Suppressor macrophage treated with lipopolysaccharide for 1 hour (primary cell): ENCODE results near the gene FRY.

Experiments
- DNase-seq, 3 donors: peaks; one replicate each; pipeline ENCODE4 v3.0.0-alpha.2; 2020 to 2022

The FRY gene

DNA sequence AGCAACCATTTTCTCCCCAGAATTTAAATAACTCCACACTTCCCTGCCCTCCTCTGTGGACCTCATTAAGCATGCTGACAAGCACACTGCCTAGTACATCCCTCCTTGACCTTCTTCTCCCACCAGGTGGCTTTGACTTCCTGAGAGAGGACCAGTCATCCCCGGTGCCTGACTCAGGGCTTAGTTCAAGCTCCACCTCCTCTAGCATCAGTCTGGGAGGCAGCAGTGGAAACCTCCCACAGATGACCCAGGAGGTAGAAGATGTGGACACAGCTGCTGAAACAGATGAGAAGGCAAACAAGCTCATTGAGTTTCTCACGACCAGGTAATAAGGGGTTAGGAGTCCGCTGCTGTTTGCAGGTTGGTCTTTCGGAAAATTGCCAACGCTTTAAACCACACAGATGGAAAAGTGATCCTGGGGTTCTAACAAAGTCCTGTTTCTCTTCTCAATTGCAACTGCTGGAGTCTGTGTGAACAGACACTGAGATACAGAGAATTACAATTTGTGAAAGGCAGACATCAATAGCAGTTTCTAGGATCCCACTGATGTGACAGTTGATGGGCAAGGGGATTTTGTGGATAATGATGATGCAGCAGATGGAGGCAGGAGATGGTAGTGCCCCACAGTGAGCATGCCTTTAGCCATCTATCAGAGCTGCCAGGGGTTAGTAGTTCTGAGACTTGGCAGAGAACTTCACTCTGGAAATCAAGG is 196.9 kb downstream of the FRY start:
- no peak for DNase-seq

DNA sequence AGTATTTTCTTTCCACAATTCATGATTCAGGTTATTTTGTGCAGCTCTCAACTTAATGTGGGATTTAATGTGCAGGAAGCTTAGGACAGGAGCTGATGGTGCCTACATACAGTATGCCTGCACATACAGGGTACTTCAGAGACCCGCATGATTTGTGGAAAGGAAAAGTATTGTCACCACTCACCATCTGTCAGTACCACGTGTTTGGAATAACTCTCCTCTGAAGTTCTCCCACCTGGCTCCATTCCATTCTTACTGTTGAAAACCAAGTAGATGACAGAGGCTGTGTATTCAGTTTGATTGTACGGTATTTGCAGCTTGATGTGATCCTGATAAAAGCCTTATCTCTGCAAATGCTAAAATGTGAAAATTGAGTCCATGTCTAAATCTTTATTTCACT is 197.9 kb downstream of the FRY start:
- DNase-seq, result no peak

DNA sequence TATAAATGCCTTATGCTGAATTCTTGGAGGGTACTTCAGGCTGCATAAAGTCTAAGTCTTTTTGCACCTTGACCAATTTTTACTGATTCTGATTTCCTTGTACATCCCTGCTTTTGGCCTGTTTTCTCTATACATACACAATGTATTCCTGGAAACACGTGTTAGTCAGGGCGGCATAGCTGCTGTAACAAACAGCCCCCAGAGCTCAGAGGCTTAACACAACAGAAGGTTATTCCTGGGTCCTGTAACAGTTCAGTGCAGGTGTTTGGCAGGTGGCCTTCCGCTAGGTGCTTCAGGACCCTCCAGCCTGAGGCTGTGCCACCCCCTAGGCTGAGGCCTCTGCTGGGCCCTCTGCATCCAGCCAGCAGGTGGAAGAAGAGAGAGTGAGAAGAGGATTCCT is 200.7 kb downstream of the FRY start:
- DNase-seq, result no peak

DNA sequence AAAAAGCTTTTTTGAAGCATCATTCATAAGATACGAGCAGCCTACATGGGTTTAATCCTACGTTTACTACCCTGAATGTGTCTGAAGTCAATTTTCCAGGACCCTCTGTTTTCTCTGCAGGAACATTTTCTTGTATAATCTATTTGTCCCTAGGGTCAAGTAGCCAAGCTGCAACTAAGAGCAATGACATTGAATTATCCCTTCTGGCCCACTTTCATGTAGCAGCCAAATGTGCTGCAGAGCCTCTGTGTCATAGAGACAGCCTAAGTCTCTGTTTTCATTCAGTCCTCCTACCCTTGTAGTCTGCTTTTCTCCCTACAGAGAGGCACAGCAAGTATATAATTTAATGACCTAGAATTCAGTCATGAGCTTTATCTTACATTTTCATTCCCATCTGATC is 201.5 kb downstream of the FRY start:
- DNase-seq, result no peak

DNA sequence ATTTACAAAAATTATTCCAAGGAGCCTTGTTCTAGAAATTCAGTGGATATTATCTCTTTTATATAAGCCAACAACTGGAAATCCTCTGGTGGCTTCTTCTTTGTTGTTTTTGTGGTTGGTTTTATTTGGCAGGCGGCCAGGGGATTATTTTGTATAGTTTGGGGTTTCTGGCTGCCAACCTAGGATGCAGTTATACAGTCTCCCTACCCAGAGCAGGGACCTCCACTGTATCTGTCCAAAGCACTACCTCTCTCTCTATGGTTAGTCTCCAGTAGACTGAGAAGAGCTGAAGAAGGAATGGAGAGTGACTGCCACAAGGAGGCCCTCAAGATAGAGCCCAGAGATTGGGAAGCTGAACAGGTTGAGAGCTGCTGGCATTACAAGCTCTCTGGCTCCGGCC is 203.3 kb downstream of the FRY start:
- no peak for DNase-seq

DNA sequence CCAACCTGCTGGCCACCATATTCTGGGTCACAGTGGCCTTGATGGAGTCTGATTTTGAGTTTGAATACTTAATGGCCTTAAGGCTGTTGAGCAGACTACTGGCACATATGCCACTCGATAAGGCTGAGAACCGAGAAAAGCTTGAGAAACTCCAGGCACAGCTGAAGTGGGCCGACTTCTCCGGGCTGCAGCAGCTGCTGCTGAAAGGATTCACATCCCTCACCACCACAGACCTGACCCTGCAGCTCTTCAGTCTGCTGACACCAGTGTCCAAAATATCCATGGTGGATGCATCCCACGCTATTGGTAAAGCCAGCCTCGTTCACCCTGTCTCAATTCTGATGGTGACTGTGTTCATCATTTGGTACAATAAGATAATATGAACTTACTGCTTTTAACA is 206.1 kb downstream of the FRY start:
- no peak for DNase-seq

DNA sequence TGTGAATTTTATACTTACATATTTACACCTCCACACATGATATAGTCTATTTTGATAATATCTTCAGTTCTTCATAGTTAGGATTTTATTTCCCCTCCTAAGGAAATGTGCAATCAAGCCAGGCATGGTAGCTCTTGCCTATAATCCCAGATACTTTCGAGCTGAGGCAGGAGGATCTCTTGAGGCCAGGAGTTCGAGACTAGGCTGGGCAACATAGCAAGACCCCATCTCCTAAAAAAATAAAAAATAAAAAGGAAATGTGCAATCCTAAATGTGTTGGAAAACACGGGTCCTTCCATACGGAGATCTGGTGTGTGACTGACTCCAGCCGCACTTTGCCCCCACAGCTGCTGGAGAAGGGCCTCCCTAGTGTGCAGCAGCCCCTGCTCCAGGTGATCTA is 212.1 kb downstream of the FRY start:
- DNase-seq, result no peak

DNA sequence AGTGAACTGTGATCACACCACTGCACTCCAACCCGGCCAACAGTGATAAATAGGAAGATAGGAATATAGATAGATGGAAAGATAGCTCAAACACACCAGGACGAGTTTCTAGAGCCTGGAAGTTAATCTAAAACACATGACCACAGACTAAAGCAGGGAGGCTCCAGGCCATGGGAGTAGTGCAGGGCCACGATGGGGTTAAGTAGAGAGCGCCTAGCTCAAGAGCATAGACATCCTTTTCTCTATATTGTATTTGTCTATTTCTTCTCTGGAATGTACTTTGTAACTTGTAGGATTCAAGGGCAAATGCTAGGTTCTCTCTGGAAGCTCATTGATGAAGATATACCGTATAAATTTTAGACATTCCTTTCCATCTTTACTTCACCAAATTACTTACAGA is 214.0 kb downstream of the FRY start:
- DNase-seq, result no peak

DNA sequence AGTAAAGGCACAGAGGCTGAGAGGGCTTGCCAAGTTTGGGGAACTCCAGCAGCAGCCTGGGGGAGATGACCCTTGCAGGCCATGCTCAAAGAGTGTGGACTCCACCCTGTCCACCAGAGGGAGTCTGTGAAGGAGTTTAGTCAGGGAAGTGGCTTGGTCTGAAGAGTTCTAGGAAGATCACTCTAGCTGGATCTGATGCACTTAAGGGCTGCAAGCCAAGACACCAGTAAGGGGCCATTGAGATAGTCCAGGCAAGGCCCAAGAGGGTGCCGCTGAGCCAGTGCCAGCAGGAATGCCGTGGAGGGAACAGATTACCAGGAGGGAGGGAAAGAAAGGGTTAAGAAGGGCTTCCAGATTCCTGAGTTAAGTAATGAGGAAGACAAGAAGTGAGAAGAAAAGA is 214.9 kb downstream of the FRY start:
- peak; percentile 89 to 92 (median 91) for DNase-seq

DNA sequence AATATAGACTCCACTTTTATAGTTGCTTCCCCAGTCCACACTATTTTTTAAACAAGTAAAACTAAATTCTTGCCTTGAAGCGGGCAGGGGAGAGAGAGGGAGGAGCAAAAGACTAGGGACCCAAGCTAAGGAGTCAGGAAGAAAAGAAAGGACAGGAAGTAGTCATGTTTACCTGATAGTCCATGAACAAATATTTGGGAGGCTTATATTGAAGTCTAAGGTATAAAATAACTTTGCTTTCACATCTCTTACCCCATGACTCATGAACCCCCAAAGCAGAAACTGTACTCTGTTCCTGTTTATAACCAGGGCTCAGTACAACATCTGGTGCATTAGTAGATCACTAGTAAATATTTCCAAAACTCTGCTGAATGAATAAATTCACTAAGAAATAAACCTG is 216.3 kb downstream of the FRY start:
- peak in 1 of 3 donors; percentile 24 for DNase-seq

DNA sequence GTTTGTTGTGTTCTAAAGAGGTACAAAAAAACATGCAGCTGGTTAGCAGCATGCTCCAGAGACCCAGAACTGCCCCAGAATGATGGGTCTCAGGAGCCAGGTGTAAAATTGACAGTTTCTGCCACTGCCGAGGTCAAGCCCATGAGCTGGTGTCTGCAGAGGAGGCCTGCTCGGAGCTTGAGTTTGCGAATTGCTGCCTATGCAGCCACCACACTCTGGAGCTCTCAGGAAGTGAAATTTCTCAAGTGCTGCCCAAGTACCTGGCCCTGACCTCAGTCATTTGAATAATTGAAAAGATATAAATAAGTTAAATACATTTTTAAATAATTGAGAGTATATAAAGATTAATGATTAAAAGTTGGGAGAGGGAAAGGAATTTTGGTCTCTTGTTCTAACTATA is 217.2 kb downstream of the FRY start:
- DNase-seq, result no peak

DNA sequence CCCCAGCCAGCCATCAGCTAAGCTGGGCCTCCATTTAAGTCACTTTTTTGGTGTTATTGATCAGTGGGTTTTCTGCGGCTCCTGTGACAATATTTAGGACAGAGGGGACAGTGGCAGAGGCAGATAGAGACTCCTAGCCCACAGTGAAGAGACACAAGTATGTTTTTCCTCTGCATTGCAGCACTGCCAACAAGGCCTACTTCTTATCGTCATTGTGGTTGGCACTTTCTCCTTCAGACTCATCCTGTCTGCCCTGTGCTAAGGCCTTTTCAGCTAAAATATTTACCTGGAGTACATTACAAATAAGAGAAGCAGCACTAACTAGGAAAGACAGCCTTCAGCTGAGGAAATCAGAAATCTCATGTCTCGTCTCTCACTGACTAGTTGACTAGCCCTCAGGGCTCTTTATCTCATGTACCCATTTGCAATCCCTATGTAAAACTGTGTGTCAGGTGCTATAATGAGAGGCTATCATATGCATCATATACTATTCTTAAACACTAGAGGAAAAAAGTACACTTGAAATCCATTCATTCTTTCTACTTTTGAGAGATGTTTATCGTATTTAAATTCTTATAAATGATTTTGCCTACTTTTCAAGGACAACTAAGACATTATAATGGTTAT is 221.4 kb downstream of the FRY start:
- DNase-seq, result no peak

DNA sequence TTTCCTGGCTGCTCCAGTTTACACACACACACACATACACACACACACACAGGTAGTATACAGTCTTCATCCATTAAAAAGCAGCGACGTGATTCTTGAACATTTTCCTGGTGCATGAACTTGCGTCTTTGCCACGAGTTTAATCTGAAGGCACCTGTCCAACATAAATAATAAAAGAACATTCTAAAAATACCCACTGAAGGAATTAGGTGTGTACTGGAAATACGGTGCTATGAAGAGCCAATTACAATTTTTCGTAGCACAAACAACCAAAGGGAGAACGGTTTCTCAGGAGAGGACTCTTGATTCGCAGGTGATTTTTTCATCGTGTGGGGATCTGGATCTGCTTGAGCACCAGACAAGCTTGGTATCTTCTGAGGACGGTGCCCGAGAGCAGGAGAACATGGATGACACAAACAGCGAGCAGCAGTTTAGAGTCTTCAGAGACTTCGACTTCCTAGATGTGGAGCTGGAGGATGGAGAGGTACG is 222.4 kb downstream of the FRY start:
- DNase-seq, result no peak

DNA sequence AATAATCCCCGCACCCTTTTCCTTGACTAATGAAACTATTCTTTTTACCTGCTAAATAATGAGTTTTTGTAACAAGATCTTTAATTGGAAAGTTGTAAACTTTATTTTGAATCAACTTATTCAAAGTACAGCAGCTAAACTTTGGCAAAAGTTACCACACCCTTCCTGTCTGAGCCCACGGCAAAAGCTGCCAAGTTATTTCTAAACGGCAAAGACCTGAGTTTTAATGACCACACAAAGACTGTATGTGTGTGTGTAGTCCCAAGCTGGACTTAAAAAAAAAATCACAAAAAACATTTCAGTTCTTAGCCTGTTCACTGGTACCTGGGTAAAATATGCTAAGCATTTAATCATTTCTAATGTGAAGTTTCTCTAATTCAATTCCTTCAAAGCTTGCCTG is 222.8 kb downstream of the FRY start:
- no peak for DNase-seq

DNA sequence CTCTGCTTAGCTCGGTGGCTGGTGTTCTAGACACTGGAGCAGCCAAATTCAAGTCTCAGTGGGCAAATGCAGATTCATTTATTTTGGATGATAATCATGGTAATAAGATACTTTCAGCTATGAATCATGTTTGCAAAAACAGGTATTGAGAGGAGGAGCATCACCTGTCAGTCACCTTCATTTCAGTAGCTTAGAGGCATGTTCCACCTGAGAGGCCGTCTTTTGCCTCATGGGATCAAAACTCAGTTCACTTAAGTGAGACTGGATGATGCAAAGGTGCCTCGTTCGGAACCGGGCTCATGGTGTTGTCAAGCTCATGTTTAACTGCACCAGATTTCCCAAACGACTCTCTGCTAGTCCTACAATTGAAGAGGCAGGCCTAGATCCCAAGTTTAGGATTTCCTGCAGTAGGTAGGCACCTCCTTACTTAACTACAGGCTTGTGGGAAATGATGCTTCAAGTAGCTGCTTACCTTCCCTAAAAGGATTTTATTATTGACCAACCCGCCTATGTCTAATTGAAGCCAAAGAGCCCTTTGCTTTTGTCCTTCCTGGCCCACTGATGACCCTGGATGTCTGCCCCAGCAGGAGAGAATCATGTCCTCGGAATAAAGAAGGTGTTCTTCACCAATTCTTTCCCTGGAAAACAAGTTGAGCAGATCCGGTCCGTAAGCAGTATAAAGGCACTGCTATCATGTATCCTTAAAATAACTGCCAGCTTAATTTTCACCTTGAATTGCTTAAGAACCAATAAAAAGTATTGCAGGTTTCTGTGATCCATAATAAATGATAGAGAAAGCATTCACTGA is 223.5 kb downstream of the FRY start:
- no peak for DNase-seq

DNA sequence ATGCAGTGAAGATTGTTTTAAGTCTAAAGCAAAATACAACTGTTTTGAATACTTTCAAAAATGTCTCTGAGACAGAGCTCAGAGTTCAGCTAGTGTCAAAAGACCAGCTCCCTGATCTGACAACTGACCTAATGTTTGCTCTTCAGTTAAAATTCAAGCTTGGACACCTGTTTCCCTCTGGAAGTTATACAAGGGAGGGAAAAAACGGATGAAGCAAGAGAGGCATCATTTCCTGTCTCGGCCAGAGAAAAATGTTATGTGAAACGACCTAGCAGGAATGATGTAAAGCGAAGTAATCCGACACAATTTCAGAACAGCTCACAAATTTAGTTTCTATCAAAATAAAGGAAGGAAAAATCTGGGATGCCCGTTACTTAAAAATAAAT is 224.1 kb downstream of the FRY start:
- no peak for DNase-seq

DNA sequence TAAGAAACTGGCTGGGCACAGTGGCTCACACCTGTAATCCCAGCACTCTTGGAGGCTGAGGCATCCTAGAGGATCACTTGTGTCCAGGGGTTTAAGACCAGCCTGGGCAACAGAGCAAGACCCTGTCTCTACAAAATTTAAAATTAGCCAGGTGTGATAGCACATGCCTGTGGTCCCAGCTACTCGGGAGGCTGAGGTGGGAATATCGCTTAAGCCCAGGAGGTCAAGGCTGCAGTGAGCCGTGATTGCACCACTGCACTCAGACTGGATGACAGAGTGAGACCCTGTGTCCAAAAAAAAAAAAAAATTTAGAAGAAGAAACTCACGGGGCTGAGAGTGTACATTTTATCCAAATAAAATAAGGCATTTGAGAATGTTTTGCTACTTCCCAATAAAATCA is 224.7 kb downstream of the FRY start:
- no peak for DNase-seq

DNA sequence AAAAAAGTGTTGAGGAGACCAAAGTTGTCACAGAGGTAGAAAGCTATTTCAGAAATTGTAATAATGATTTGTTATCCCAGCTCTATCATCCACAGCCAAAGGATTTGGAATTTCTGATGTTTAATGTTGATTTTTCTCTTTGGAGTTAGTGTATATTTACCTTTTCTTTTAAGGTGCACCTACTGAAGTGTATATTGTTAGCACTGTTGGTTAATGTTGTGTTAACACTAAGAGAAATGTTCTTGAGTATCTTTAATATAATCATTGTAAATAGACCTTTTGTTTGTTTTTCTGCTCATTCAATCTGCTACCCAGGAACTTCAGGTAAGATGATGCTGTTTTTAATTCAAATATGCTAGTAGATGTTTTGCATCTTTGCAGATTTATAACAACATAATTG is 226.1 kb downstream of the FRY start:
- no peak for DNase-seq

DNA sequence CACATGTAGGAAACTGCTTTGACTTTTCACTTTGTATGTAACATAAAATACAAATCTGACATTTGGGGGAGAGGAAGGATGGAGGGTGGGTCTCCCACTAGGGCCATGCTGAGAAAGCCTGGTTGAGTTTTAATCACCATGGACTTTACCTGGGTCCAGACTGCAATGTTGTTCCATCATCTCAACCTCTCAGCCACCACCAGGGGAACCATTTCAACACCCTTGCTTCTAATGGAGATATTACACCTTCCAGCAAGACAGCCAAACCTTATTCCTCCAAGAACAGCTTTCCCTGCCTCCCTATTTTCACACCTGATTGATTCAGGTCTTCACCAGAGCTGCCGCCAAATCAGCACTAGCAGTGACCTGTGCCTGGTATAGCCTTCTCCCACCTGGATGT is 227.5 kb downstream of the FRY start:
- DNase-seq, result no peak

DNA sequence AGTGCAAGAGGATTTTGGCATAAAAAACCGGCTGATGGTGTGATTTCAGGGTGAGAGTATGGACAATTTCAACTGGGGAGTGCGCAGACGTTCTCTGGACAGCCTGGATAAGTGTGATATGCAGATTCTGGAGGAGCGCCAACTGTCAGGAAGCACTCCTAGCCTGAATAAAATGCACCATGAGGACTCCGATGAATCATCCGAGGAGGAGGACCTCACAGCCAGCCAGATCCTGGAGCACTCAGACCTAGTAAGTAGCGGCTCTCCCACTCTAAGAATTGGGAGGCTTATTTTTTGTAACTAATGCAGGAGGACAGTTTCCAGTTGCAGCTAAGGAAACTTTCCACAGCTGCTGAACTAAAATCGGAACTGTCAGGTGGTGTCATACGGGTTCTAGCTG is 230.0 kb downstream of the FRY start:
- no peak for DNase-seq

DNA sequence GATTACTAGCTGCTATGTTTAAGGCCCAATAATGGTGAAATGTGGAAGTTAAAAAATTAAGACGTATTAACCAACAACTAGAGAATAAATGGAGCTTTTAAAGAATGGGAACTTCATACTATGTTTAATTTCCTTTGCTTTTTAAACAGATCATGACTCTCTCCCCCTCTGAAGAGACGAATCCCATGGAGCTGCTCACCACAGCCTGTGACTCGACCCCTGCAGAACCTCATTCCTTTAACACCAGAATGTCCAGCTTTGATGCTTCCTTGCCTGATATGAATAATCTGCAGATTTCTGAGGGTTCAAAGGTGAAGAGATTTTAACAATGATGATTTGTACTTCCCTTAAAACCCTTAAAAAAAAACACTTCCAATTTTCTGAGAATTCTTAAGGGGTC is 230.6 kb downstream of the FRY start:
- no peak for DNase-seq

DNA sequence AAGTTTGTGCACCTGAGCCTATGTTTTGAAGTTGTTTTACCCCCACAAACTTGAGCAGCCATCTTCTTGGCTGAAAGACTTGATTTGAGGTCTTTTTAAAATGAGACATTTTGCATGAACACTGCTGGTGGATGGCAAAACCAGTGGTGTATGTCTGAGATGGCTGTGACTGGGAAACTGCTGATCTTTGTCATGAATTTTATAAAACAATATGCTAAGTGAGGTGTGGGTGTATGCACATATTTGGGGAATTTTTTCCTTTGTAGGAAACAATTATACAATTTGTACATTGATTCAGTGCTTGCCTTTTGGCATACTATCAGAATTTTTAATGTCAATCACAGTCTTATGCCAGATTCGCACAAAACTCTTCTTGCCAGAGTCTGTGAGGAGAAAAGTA is 231.0 kb downstream of the FRY start:
- DNase-seq, result no peak

DNA sequence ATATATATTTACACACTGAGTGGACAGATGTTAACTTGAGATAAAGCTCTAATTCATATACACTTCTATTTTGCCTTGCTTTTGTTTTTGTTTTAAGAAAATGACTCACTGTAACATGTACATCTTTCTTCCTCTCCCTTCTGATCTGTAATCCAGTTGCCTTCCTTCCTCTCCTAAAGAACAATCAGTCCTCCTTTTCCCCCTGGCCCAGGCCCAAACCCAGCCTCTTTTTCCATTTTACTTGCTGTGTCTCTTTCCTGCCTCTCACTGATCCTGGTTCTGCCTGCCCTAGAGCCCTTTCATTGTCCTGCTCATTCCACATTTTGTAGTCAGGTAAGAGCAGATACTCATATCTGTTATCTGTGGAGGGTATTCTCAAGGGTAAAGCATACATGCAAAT is 232.8 kb downstream of the FRY start:
- no peak for DNase-seq

DNA sequence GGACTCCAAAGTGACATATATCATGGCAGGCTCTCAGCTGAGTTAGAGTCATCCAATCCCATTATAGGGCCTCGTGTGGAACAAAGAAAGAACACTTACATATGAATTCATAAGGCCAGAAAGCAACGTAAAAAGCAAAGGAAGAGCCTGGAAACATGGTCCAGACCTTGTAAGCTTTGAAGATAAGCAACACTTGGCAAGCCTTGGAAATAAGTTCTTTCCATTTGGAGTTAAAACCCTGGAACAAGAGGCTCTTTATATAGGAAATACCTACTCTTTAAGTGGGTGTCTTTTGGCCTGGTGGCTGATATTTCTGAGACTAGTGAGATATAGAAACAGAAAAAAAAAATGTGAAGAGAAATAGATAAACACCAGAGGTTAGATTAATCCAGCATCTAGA is 234.2 kb downstream of the FRY start:
- DNase-seq, result no peak
